Lung (tissue), 12 donors: ENCODE measurements around the gene PFDN6. TPM values are rescaled to one million over a fixed set of nuclear protein-coding genes. Genes with fewer than 3 reads are reported as not detected.
A peak's percentile ranks its signal among the peaks of the same experiment; 100 is the strongest.

Source experiments
- ATAC-seq: fragments of 200-7000 bp; cut with Tn5 transposase; one replicate; pipeline ENCODE4 v1.9.1; 2020; ENCODE audit warnings: moderate number of reproducible peaks; ENCODE audit not compliant: insufficient read depth, low FRiP score
- DNase-seq, 3 donors: peaks; one replicate each; pipeline ENCODE4 v3.0.0-alpha.2; 2013 to 2017
- H3K27ac ChIP-seq, 2 donors: one replicate each; pipeline ENCODE4 v1.5.1; 2013; ENCODE audit warnings: mild to moderate bottlenecking in 2 of 2, moderate library complexity in 2 of 2, control low read depth in 1 of 2, inconsistent platforms in 1 of 2, low read depth in 1 of 2, low read length in 1 of 2
- H3K27me3 ChIP-seq, 3 donors: one replicate each; pipeline ENCODE4 v1.5.1; 2013; ENCODE audit warnings: low read length in 2 of 3; ENCODE audit not compliant: control insufficient read depth in 3 of 3, insufficient read depth in 3 of 3
- H3K36me3 ChIP-seq, 4 donors: one replicate each; pipeline ENCODE4 v1.5.1; 2013; ENCODE audit warnings: low read length in 4 of 4, mild to moderate bottlenecking in 1 of 4, moderate library complexity in 1 of 4; ENCODE audit not compliant: control insufficient read depth in 4 of 4, insufficient read depth in 4 of 4
- H3K4me1 ChIP-seq, 5 donors: one replicate each; pipeline ENCODE4 v1.5.1; 2013; ENCODE audit warnings: low read length in 5 of 5, mild to moderate bottlenecking in 2 of 5, moderate library complexity in 1 of 5; ENCODE audit not compliant: control insufficient read depth in 5 of 5, insufficient read depth in 5 of 5
- H3K4me3 ChIP-seq: one replicate; pipeline ENCODE4 v1.5.1; 2013; ENCODE audit warnings: mild to moderate bottlenecking, control low read depth, moderate library complexity
- H3K9ac ChIP-seq, 2 donors: one replicate each; pipeline ENCODE4 v1.5.1; 2013; ENCODE audit warnings: low read length in 2 of 2, control low read depth in 1 of 2; ENCODE audit not compliant: insufficient read depth in 1 of 2
- H3K9me3 ChIP-seq, 4 donors: one replicate each; pipeline ENCODE4 v1.5.1; 2013; ENCODE audit warnings: low read length in 3 of 4, mild to moderate bottlenecking in 1 of 4, moderate library complexity in 1 of 4; ENCODE audit not compliant: control insufficient read depth in 4 of 4, insufficient read depth in 3 of 4
- WGBS, 2 donors: extraction: QIAGEN DNeasy Blood & Tissue Kit; methylation state at CpG; one replicate each; pipeline ENCODE4 v1.1.7; 2013; 5-methylcytosine and 5-hydroxymethylcytosine counted together
- polyA plus RNA-seq, 2 donors: library from polyadenylated mRNA; stranded (reverse); fragments of 200-250 nt; gene quantifications; one replicate each; pipeline ENCODE4 v1.2.1, GENCODE V29; 2013
- total RNA-seq, 2 donors: library from RNA; depleted of rRNA in 1 of 2; stranded (reverse); fragments of >200 nt in 1 of 2; gene quantifications; one replicate each; pipeline ENCODE4 v1.2.1, GENCODE V29; 2014 to 2021
- TF ChIP-seq, protein P1 (sequence below): IDR thresholded peaks from 2 replicates; pipeline ENCODE4 v1.5.1; 2012; ENCODE audit warnings: mild to moderate bottlenecking; ENCODE audit errors: control extremely low read depth, extremely low read depth
- donor health status: control.
- donor health status: control.
- donor health status: Bipolar disorder and iron deficiency.
- donor health status: healthy.
- donor health status: DM: yes; HTN: yes; CAD: no.

PFDN6 gene
- total and polyA plus RNA-seq, 4 donors, result 21.8 to 377 (median 77.7) TPM

DNA sequence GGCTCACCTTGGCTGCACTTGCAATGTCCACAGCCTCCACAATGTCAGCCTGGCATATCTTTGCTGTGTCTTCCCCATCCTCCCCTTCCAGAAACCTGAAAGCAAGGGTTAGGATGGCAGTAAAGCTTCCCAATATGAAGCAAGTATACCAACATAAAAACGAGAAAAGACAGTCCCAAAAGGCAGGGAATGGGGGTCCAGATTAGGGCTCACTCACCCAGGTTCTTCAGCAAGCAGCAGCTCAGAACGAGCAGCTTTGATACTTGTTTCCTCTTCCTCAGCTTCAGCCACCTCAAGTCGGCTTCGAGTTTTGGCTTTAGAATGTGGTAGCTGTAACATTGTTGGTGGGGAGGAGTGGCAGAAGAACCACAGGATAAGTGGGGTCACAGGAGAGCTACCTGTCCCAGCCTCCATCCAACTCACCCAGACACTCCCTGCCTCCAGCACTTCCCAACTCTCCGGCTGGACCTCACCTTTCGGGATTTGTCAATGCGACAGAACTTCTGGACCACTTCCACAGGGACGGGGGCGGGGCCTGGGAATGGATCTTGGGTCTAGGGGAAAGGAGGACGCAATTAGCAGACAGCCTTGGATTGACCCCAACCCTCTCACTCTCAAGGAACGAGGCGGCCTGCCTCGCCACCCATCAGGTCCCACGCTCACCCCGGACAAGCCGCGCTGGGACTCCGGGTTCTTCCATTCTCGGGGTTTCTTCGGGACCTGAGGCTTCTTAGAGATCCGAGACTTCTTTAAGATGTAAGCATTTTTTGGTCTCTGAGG lies 1.1 kb upstream of the PFDN6 start:
- peak overlapping the region; percentile 43 to 65 for H3K27ac ChIP-seq
- H3K4me1 ChIP-seq, result peaks cover 0 to 16% (median 15%) of the 10 kb centered on the region in 5 donors
- peak overlapping the region; percentile 86 for H3K4me3 ChIP-seq
- peak overlapping the region; percentile 44 to 46 for H3K9ac ChIP-seq
- WGBS, 2 donors, result 10 to 12% methylated on average over 21 of the region's 21 CpGs
- no peak for ATAC-seq
- H3K9me3 ChIP-seq, result peaks cover 0 to 1% (median 0%) of the 10 kb centered on the region in 4 donors
- no peak for DNase-seq
- H3K27me3 ChIP-seq, result no peaks in the 10 kb centered on the region
- TF ChIP-seq, protein P1, sequence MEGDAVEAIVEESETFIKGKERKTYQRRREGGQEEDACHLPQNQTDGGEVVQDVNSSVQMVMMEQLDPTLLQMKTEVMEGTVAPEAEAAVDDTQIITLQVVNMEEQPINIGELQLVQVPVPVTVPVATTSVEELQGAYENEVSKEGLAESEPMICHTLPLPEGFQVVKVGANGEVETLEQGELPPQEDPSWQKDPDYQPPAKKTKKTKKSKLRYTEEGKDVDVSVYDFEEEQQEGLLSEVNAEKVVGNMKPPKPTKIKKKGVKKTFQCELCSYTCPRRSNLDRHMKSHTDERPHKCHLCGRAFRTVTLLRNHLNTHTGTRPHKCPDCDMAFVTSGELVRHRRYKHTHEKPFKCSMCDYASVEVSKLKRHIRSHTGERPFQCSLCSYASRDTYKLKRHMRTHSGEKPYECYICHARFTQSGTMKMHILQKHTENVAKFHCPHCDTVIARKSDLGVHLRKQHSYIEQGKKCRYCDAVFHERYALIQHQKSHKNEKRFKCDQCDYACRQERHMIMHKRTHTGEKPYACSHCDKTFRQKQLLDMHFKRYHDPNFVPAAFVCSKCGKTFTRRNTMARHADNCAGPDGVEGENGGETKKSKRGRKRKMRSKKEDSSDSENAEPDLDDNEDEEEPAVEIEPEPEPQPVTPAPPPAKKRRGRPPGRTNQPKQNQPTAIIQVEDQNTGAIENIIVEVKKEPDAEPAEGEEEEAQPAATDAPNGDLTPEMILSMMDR, result no peak
- H3K36me3 ChIP-seq, result peaks cover 13 to 34% (median 24%) of the 10 kb centered on the region in 4 donors

DNA sequence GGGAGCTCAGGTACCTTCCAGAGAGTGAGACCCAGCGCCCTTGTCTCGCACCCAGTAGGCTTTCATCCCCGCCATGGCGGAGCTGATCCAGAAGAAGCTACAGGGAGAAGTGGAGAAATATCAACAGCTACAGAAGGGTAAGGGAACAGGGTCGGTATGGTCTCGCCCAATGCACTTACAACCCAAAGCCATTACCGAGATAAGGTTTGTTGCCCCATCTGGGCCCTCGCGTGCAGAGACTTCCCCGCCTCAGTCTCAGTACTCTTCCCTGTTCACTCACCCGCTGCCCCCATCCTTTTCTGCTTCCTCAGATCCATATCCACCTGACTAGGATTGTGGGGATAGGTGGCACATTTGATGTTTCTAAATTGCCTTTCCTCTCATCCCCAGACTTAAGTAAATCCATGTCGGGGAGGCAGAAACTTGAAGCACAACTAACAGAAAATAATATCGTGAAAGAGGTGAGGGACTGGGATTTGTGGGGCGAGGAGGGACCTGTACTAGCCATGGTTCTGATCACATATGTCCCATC lies 449 bp downstream of the PFDN6 start:
- H3K36me3 ChIP-seq, result peaks cover 15 to 42% (median 27%) of the 10 kb centered on the region in 4 donors
- WGBS, 2 donors, result 4 to 5% methylated on average over 14 of the region's 14 CpGs
- ATAC-seq, result no peak

DNA sequence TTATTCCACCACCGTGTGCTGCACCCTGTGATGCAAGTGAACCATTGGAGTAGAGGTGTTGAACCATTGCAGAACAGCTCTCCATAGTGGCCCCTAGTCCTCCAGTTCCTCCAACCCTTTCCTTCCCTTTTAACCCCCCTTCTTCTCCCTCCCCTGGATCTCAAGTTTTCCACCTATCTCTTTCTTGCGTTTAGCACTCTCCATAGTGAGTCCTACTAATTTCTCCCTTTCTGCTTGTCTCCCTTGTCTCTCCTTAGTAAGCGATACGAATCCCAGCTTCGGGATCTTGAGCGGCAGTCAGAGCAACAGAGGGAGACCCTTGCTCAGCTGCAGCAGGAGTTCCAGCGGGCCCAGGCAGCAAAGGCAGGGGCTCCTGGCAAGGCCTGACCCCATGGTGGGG lies 1.1 kb downstream of the PFDN6 start:
- Histone ChIP-seq H3K36me3 (peaks cover 15 to 45% (median 28%) of the 10 kb centered on the region in 4 donors), H3K9me3 (no peaks in the 10 kb centered on the region), H3K4me3 (peak overlapping the region; percentile 86), H3K27ac (peak overlapping the region in 1 of 2 donors; percentile 41), H3K4me1 (peaks cover 0 to 16% (median 15%) of the 10 kb centered on the region in 5 donors), H3K9ac (no peak overlapping the region), H3K27me3 (no peaks in the 10 kb centered on the region)
- ATAC-seq (no peak), DNase-seq (no peak)
- 65 to 68% methylated on average over 7 of the region's 7 CpGs for WGBS, 2 donors
- TF ChIP-seq, protein P1, result no peak

More for the DNA sequence above, 449 bp downstream of the PFDN6 start:
- Histone ChIP-seq H3K4me1 (peaks cover 0 to 16% (median 15%) of the 10 kb centered on the region in 5 donors), H3K27me3 (no peaks in the 10 kb centered on the region), H3K9ac (peak overlapping the region; percentile 53 to 85), H3K27ac (peak overlapping the region in 1 of 2 donors; percentile 57), H3K9me3 (no peaks in the 10 kb centered on the region), H3K4me3 (peak overlapping the region; percentile 86)
- DNase-seq, result no peak
- TF ChIP-seq, protein P1, result no peak
